Measurements from ENCODE around the gene NEGR1.

NEGR1 gene

GRCh38 chr1:71603044-71603776, 679.1 kb downstream of the NEGR1 start:
- DNase-seq, result no peak

- no peak for DNase-seq
Observed at GRCh38 chr1:71600023-71600422, 682.3 kb downstream of the NEGR1 start.

GRCh38 chr1:71599306-71599705, 683.0 kb downstream of the NEGR1 start:
- no peak for DNase-seq

- DNase-seq, result no peak
Observed at GRCh38 chr1:71593523-71593922, 688.8 kb downstream of the NEGR1 start.

DNA sequence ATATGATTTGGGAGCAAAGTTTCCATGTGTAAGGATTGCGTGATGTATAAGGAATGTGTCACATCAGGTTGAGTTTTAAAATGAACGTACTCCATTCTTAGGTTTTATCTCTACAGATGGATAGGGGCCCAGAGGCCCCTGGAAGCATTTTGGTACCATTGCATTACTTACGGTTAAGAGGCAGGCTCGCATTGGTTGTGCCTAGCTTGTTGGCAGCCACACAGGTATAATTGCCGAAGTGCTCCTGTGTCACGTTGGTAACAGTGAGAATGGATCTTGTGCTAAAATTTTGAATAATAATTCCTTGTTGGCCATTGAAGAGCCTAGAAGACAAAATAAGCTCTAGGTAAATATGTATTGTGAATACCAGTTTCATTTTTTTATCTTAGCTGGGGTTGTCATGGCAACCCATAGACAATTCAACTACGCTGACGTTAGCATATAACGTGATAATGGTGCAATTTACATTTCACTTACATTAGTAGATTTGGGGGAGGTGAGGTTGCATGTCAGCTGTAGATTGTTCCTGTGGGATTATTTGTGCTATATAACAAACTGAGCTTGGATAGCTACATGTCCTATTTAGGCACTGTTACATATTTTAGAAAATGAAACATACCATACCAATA, 689.6 kb downstream of the NEGR1 start:
- no peak for DNase-seq

GRCh38 chr1:71589005-71589404, 693.3 kb downstream of the NEGR1 start:
- no peak for DNase-seq

DNA sequence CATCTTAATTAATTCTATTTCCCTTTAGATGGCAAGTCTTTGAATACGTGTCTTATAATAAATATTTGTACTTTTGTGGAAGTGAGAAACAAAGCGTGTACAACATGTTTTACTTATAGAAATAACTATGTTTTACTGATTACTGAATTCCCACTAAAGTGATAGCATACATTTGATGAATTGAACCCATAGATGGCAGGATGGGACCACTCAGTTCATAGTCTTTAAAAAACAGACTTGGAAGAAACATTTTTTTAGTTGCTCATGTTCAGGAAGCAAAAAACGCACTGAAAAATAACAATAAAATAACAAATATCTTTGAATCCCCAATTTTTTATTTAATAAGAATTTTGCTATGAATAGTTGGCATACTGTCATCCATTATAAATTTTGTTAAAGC, 694.4 kb downstream of the NEGR1 start:
- DNase-seq, result no peak

GRCh38 chr1:71586030-71586429, 696.3 kb downstream of the NEGR1 start:
- no peak for DNase-seq

- no peak for DNase-seq
Observed at GRCh38 chr1:71583756-71584155, 698.6 kb downstream of the NEGR1 start.

DNA sequence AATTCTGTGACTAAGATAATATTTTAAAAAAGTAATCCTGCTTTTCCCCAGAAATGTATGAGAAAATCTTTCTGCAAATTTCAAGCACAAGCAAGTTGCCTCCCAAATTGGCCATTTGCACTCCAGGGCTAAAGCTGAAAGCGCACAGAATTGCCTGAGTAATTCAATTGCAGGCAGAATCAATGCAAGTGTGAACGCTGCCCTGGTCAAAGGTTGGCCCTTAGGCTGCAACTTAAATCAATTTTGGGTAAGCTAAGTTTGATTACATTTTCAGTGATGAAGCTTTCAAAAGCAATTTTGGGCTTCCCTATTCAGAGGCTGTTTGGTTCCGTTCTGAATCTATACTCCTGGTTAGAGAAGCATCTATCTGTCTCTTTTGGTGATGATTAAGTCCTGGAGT, 699.7 kb downstream of the NEGR1 start:
- DNase-seq, result no peak

DNA sequence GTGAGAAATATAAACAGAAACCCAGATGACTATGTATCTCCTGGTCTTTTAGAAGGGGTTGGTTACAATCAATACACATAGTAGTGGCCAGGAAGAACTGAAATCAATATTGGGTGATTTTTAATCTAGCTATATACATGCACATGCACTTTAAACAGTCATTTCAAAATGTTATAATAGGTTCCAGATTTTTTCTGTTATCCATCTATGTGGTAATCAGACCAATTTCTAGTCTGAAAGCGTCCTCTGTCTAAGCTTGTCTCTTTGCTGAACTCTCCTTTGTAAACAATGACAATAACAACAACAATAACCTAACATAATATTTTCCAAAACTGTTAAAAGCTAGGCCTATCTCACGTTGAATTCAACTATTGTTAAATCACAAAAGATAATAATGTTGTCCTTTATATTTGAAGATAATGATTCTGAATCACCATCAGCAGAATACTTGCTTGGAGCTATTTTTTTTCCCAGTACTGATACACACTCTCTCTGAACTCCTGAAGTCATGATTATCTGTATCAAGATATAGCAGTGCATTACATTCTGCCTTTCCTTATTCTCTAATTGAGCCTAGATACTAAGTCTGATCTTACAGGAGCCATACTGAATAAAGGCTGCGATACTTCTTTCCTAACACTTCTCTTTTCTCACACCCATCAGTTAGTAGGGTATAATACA, 704.7 kb downstream of the NEGR1 start:
- no peak for DNase-seq

GRCh38 chr1:71572038-71572437, 710.3 kb downstream of the NEGR1 start:
- DNase-seq, result no peak

GRCh38 chr1:71566413-71566812, 715.9 kb downstream of the NEGR1 start:
- DNase-seq, result no peak

- DNase-seq, result no peak
Observed at GRCh38 chr1:71565831-71566230, 716.5 kb downstream of the NEGR1 start.

DNA sequence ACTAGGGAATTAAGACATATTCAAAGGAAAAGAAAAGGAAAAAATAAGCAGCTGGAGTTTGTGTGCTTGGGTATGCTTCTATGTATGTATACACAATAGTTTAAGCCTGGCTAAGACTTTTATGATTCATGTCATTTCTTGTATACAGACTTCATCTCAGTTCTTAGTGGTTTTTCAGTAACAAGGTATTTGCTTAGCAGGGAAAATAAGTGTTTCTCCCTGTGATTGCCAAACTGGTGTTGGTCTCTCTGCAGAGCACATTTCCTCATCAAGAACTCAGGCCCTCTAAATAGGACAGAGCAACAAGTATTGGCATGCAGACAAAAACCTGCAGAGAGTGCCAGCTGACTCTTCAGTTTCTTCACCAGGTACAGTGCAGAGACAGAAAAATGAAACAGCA, 717.1 kb downstream of the NEGR1 start:
- DNase-seq, result no peak

DNA sequence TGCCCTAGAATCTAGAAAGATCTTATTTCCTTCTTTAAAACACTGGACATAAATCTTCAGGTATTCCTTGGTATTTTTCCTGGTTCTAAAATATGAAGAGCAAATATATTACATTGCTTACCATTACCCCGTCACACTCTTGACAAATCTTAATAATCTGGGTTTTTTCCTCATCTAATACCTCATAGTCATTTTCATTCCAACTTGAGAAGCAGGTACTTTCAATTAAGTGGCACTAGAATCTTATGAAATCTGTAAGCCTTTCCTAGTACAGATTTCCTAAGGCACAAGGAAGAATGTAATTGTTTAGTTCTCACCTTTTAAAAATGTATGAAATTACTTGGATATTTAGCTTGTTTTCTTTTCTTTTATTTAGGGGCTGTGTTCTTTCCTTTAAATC, 720.0 kb downstream of the NEGR1 start:
- DNase-seq, result no peak

DNA sequence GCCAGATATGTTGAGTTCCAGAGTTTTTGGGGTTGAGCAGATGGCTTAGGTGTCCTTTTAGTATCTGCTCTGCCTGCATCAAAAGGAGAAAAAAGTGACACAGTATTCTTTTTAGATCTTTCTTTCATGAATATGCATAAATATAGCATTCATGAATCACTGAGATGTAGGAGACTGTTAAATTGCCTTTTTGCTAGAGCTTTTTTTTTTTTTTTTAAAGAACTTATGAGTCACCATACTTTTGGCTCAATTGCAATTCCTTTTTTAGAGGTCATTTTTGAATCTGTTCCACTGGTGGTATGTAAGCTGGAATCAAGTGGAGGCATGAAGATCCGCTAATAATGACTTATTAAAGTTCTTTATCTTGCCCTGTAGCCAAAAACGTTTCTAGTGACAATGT, 720.6 kb downstream of the NEGR1 start:
- DNase-seq, result no peak

DNA sequence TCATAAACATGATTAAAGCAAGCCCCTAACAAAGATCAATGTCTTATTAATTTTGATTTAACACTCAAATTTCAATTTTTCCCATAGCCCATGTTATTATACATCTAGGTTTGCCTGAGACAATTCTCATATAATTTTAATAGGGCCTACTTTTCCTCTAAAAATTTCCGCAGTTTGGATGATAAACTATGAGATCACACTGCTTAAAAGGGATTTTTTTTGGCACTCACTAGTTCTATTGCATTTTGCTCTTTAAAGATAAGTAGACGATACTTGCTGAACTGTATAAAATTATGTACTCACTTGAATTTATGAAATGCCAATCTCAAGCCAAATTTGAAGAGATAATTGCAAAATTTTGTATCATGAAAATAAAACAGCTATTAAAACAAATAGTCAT, 721.1 kb downstream of the NEGR1 start:
- no peak for DNase-seq

- no peak for DNase-seq
Observed at GRCh38 chr1:71559880-71560279, 722.5 kb downstream of the NEGR1 start.

- DNase-seq, result no peak
Observed at GRCh38 chr1:71557138-71557537, 725.2 kb downstream of the NEGR1 start.

GRCh38 chr1:71548398-71548890, 733.9 kb downstream of the NEGR1 start:
- no peak for DNase-seq

DNA sequence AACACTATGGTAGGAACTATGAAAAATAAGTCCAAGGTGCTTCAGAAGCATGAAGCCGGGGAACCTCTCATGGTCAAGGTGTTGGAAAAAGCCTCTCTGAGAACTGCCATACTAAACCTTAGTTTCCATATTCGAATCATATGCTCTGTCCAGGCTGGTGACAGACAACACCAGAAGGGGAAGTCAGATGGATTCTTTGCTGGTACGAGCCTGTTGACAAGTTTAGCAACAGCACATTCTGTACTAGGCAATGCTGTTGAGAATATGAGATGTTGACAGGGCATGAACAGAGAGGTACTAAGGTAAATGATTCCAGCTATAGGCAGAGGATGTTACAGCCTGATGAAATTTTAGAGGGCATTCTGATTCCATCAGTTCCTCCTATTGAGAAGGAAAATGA, 740.2 kb downstream of the NEGR1 start:
- DNase-seq, result no peak

DNA sequence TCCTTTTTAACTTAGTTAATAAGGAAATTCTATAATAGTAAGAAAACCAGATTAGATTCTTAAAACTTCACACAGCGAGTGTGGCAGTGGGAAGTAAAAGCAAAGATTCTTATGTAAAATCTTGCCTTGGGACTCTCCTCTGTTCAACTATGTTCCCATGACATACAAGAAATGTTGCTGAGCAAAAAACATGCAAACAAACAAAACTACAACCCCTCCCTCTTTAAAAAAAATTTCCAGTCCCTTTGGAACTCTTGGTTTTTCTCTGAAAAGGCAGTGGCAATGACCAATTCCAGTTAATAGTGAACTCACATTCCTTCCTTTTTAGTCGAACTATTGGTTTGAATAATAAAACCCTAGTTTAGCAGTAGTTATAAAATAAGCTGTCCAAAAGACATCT, 748.4 kb downstream of the NEGR1 start:
- no peak for DNase-seq

GRCh38 chr1:71532343-71532742, 750.0 kb downstream of the NEGR1 start:
- no peak for DNase-seq
